Measurements from ENCODE around the gene ZBTB5.
A peak's percentile ranks its signal among the peaks of the same experiment; 100 is the strongest.
"Not testable (repeated sequence)": the region's sequence is repeated elsewhere in the genome, so short reads cannot be mapped to it uniquely, and the experiment has no call there.

The ZBTB5 gene

DNA sequence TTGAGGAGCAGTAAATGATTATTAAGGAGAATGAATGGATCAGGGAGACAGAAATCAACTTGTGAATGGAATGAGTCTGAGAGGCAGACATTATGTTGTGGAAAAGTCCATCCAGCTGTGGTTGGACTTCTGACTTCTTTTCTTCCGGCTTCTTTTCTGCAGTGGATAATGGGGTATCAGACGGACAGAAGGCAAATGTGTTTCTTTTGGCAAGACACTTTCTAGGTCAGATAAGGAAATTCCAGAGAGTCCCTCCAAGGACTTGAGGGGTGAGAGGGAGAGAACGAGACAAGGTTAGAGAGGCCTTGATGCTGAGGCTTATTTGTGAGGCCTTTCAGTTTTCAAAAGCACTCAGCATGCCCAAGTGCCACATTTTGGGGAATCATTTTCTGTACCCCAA, 59.9 kb downstream of the ZBTB5 start:
- DNase-seq (ENCODE audit: low spot score): no peak

GRCh38 chr9:37404590-37404989, 60.7 kb downstream of the ZBTB5 start:
- no peak for DNase-seq (ENCODE audit: low spot score)

- DNase-seq (ENCODE audit: low spot score): no peak
Measured at GRCh38 chr9:37399336-37399735, 65.9 kb downstream of the ZBTB5 start.

- DNase-seq (ENCODE audit: low spot score): no peak
Measured at GRCh38 chr9:37398464-37399025, 66.7 kb downstream of the ZBTB5 start.

DNA sequence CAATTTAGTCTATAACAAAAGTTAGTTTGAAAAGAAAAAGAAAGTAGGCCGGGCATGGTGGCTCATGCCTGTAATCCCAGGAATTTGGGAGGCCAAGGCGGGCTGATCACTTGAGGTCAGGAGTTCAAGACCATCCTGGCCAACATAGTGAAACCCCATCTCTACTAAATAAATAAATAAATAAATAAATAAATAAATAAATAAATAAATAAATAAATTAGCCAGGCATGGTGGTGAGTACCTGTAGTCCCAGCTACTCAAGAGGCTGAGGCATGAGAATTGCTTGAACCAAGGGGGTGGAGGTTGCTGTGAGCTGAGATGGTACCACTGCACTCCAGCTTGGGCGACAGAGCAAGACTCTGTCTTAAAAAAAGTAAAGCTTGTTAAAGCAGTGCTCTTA, 67.3 kb downstream of the ZBTB5 start:
- DNase-seq (ENCODE audit: low spot score): not testable (repeated sequence)

GRCh38 chr9:37395663-37396062, 69.6 kb downstream of the ZBTB5 start:
- no peak for DNase-seq (ENCODE audit: low spot score)

DNA sequence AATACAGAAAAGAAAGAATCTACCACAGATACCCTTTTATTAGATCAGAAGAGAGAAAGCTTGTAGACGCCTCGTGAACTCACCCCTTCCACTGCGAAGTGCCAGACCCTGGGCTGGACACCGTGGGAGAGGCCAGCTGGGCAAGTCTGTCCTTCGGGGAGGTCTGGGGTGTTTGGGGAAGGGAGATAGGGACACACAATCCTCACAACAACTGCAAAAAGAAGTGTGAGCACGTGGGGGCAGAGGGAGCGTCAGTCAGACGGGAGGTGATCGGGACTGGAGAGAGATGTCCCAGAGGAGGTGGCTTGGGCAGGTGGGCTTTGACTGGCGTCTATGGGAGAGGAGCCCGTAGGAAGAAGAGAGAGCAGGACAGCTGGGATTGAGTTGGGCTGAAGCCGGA, 70.0 kb downstream of the ZBTB5 start:
- DNase-seq (ENCODE audit: low spot score): no peak

DNA sequence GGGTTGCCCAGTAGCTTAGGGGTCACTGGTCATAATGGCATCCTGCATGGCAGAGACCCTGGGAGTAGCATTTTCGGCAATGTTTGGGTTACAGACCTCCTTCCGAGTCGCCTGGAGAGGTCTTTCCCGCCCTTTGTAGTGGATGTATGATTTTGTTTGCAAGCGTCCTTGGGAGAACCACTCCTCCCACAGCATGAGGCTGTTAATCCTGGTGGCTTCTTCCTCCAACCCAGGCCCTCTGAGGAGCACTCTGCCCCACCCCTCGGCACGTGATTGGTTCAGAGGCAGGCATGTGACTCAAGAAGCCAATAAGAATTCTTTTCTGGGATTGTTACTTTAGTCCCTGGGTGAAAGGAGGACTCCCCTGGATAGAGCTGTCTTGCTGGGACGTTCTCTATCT, 73.0 kb downstream of the ZBTB5 start:
- no peak for DNase-seq (ENCODE audit: low spot score)

GRCh38 chr9:37390759-37391158, 74.5 kb downstream of the ZBTB5 start:
- peak; percentile 20 for DNase-seq (ENCODE audit: low spot score)
